ENCODE measurements around the gene NRG2. TPM values are rescaled to one million over a fixed set of nuclear protein-coding genes. Genes with fewer than 3 reads are reported as not detected.

NRG2 gene
- total RNA-seq, 2 experiments from 2014 or later = not detected

GRCh38 chr5:139964266-139964993 is 78.7 kb downstream of the NRG2 start:
- POLR2A ChIA-PET = no interaction called here
- H3K9me3 Mint-ChIP-seq (ENCODE audit: insufficient read depth) = no peaks in the 10 kb centered on the region
- DNase-seq (no peak), ATAC-seq (no peak)
- H3K27ac Mint-ChIP-seq = no peak overlapping the region
- peaks cover 11% of the 10 kb centered on the region for H3K27me3 Mint-ChIP-seq (ENCODE audit: low read depth)
- no peak overlapping the region for H3K4me3 Mint-ChIP-seq
- CTCF ChIA-PET = interaction anchor here (1.0 to 1.5 kb wide), 3 partner anchors 177 to 225 kb away, joined by 3 to 7 read pairs (median 3); no protein-coding TSS in a partner anchor
- H3K4me1 Mint-ChIP-seq (ENCODE audit: low read depth) = no peaks in the 10 kb centered on the region
- H3K36me3 Mint-ChIP-seq (ENCODE audit: low read depth) = no peaks in the 10 kb centered on the region

GRCh38 chr5:139962445-139962844 is 80.7 kb downstream of the NRG2 start:
- DNase-seq = no peak
- Mint-ChIP-seq H3K4me1 (ENCODE audit: low read depth) (no peaks in the 10 kb centered on the region), H3K27me3 (ENCODE audit: low read depth) (peaks cover 5% of the 10 kb centered on the region)

GRCh38 chr5:139961435-139962157 is 81.5 kb downstream of the NRG2 start:
- H3K9me3 Mint-ChIP-seq (ENCODE audit: insufficient read depth) = no peaks in the 10 kb centered on the region
- ATAC-seq = no peak
- no peak for DNase-seq
- H3K4me3 Mint-ChIP-seq = no peak overlapping the region
- POLR2A ChIA-PET = no interaction called here
- peaks cover 5% of the 10 kb centered on the region for H3K27me3 Mint-ChIP-seq (ENCODE audit: low read depth)
- H3K27ac Mint-ChIP-seq = no peak overlapping the region
- CTCF ChIA-PET = interaction anchor here (1.8 kb wide), 1 partner anchor 174 kb away, joined by 8 read pairs; no protein-coding TSS in a partner anchor
- no peaks in the 10 kb centered on the region for H3K4me1 Mint-ChIP-seq (ENCODE audit: low read depth)
- no peaks in the 10 kb centered on the region for H3K36me3 Mint-ChIP-seq (ENCODE audit: low read depth)

More at GRCh38 chr5:139962445-139962844, 80.7 kb downstream of the NRG2 start:
- no peak overlapping the region for H3K27ac Mint-ChIP-seq
- no peak overlapping the region for H3K4me3 Mint-ChIP-seq
- H3K36me3 Mint-ChIP-seq (ENCODE audit: low read depth) = no peaks in the 10 kb centered on the region
- ATAC-seq = no peak
- no peaks in the 10 kb centered on the region for H3K9me3 Mint-ChIP-seq (ENCODE audit: insufficient read depth)
- CTCF ChIA-PET = no interaction called here
- POLR2A ChIA-PET = no interaction called here

- ATAC-seq = no peak
- Mint-ChIP-seq H3K9me3 (ENCODE audit: insufficient read depth) (no peaks in the 10 kb centered on the region), H3K27me3 (ENCODE audit: low read depth) (peaks cover 5% of the 10 kb centered on the region), H3K4me3 (no peak overlapping the region), H3K4me1 (ENCODE audit: low read depth) (no peaks in the 10 kb centered on the region), H3K27ac (no peak overlapping the region), H3K36me3 (ENCODE audit: low read depth) (no peaks in the 10 kb centered on the region)
- POLR2A ChIA-PET = no interaction called here
- CTCF ChIA-PET = interaction anchor here (1.2 to 1.8 kb wide), 2 partner anchors 8 to 173 kb away, joined by 5 to 8 read pairs; no protein-coding TSS in a partner anchor
- no peak for DNase-seq
These were observed 82.2 kb downstream of the NRG2 start for GRCh38 chr5:139960723-139961383.

GRCh38 chr5:139958432-139959148 is 84.5 kb downstream of the NRG2 start:
- H3K27me3 Mint-ChIP-seq (ENCODE audit: low read depth) = peaks cover 14% of the 10 kb centered on the region
- ChIA-PET CTCF (interaction anchor here (1.1 to 4.7 kb wide), 4 partner anchors 10 to 193 kb away, joined by 3 to 54 read pairs (median 4); no protein-coding TSS in a partner anchor), POLR2A (no interaction called here)
- ATAC-seq = no peak
- H3K9me3 Mint-ChIP-seq (ENCODE audit: insufficient read depth) = no peaks in the 10 kb centered on the region
- no peak for DNase-seq
- H3K27ac Mint-ChIP-seq = no peak overlapping the region
- no peaks in the 10 kb centered on the region for H3K36me3 Mint-ChIP-seq (ENCODE audit: low read depth)
- H3K4me1 Mint-ChIP-seq (ENCODE audit: low read depth) = no peaks in the 10 kb centered on the region
- no peak overlapping the region for H3K4me3 Mint-ChIP-seq

- Mint-ChIP-seq H3K36me3 (ENCODE audit: low read depth) (no peaks in the 10 kb centered on the region), H3K4me1 (ENCODE audit: low read depth) (no peaks in the 10 kb centered on the region), H3K27me3 (ENCODE audit: low read depth) (peaks cover 9% of the 10 kb centered on the region), H3K27ac (no peak overlapping the region), H3K4me3 (no peak overlapping the region), H3K9me3 (ENCODE audit: insufficient read depth) (no peaks in the 10 kb centered on the region)
- CTCF ChIA-PET = interaction anchor here (4.7 kb wide), 1 partner anchor 12 kb away, joined by 54 read pairs; no protein-coding TSS in a partner anchor
- POLR2A ChIA-PET = interaction anchor here (0.6 kb wide), 1 partner anchor 1127 kb away, joined by 3 read pairs; no protein-coding TSS in a partner anchor
- ATAC-seq (no peak), DNase-seq (no peak)
These were observed 86.8 kb downstream of the NRG2 start for GRCh38 chr5:139956342-139956741.

GRCh38 chr5:139955616-139956273 is 87.4 kb downstream of the NRG2 start:
- Mint-ChIP-seq H3K27me3 (ENCODE audit: low read depth) (peaks cover 10% of the 10 kb centered on the region), H3K36me3 (ENCODE audit: low read depth) (no peaks in the 10 kb centered on the region), H3K4me3 (no peak overlapping the region), H3K27ac (no peak overlapping the region), H3K4me1 (ENCODE audit: low read depth) (no peaks in the 10 kb centered on the region), H3K9me3 (ENCODE audit: insufficient read depth) (no peaks in the 10 kb centered on the region)
- no peak for ATAC-seq
- CTCF ChIA-PET = interaction anchor here (1.2 to 4.7 kb wide), 2 partner anchors 13 to 180 kb away, joined by 3 to 54 read pairs; no protein-coding TSS in a partner anchor
- POLR2A ChIA-PET = interaction anchor here (0.6 kb wide), 1 partner anchor 1127 kb away, joined by 3 read pairs; no protein-coding TSS in a partner anchor
- DNase-seq = no peak

- Mint-ChIP-seq H3K27ac (no peak overlapping the region), H3K9me3 (ENCODE audit: insufficient read depth) (no peaks in the 10 kb centered on the region), H3K27me3 (ENCODE audit: low read depth) (peaks cover 12% of the 10 kb centered on the region), H3K4me3 (no peak overlapping the region), H3K4me1 (ENCODE audit: low read depth) (no peaks in the 10 kb centered on the region), H3K36me3 (ENCODE audit: low read depth) (no peaks in the 10 kb centered on the region)
- ChIA-PET POLR2A (no interaction called here), CTCF (interaction anchor here (1.2 to 4.7 kb wide), 2 partner anchors 14 to 180 kb away, joined by 3 to 54 read pairs; no protein-coding TSS in a partner anchor)
- ATAC-seq (no peak), DNase-seq (no peak)
These were observed 88.0 kb downstream of the NRG2 start for GRCh38 chr5:139955053-139955605.

GRCh38 chr5:139954462-139954861 is 88.6 kb downstream of the NRG2 start:
- no peaks in the 10 kb centered on the region for H3K4me1 Mint-ChIP-seq (ENCODE audit: low read depth)
- ChIA-PET POLR2A (no interaction called here), CTCF (interaction anchor here (4.7 kb wide), 1 partner anchor 14 kb away, joined by 54 read pairs; no protein-coding TSS in a partner anchor)
- no peaks in the 10 kb centered on the region for H3K9me3 Mint-ChIP-seq (ENCODE audit: insufficient read depth)
- H3K27me3 Mint-ChIP-seq (ENCODE audit: low read depth) = peaks cover 12% of the 10 kb centered on the region
- H3K36me3 Mint-ChIP-seq (ENCODE audit: low read depth) = no peaks in the 10 kb centered on the region
- H3K4me3 Mint-ChIP-seq = no peak overlapping the region
- DNase-seq (no peak), ATAC-seq (no peak)
- no peak overlapping the region for H3K27ac Mint-ChIP-seq

GRCh38 chr5:139954022-139954421 is 89.1 kb downstream of the NRG2 start:
- ChIA-PET CTCF (interaction anchor here (4.7 kb wide), 1 partner anchor 15 kb away, joined by 54 read pairs; no protein-coding TSS in a partner anchor), POLR2A (no interaction called here)
- no peak for ATAC-seq
- Mint-ChIP-seq H3K27me3 (ENCODE audit: low read depth) (peaks cover 12% of the 10 kb centered on the region), H3K4me3 (no peak overlapping the region), H3K36me3 (ENCODE audit: low read depth) (no peaks in the 10 kb centered on the region), H3K27ac (no peak overlapping the region), H3K4me1 (ENCODE audit: low read depth) (no peaks in the 10 kb centered on the region), H3K9me3 (ENCODE audit: insufficient read depth) (no peaks in the 10 kb centered on the region)
- DNase-seq = no peak
